HG03196 (cell line): ENCODE measurements around the gene TAAR1.
"Not testable (repeated sequence)": the region's sequence is repeated elsewhere in the genome, so short reads cannot be mapped to it uniquely, and the experiment has no call there.

Experiments used
- ATAC-seq: cut with Tn5 transposase; IDR thresholded peaks from one replicate; pipeline ENCODE4 v1.9.1; 2021; ENCODE audit not compliant: unreplicated experiment

TAAR1 gene

DNA sequence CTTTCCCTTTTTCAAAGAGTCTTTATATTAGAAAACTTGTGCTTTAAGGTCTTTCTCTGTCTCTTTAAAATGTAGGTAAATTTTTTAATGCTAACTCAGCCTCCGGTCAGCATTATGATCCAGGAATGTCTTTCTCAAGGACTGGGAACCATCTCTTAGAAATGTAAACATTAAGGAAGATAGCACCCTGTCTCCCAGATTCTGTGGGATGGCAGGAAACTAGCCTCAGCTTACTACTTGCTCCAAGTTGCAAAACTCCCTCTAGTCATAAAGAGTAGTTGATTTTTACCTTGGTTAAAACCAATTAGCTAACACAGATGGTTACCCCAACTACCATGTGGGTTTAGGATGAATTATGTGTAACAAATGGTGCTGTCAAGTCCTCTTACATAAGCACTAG, 4.7 kb upstream of the TAAR1 start:
- ATAC-seq = no peak

DNA sequence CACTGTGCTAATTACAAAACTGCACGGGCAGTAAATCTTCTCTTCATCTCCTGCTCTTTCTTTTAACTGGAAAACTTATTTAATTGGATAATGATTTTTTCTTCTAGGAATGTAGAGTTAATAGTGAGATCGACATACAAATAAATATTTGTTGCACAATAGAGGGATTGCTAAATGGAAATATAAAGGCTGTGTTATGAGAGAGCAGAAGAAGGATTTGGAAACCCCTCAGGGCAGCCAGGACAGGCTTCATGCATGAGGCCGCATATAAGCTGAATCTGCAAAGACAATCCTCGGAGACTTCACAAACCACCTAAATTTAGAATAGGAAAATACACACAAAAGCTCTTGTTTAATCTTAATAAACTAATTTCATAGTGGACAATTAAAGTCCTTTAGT, 2.9 kb upstream of the TAAR1 start:
- ATAC-seq = no peak

DNA sequence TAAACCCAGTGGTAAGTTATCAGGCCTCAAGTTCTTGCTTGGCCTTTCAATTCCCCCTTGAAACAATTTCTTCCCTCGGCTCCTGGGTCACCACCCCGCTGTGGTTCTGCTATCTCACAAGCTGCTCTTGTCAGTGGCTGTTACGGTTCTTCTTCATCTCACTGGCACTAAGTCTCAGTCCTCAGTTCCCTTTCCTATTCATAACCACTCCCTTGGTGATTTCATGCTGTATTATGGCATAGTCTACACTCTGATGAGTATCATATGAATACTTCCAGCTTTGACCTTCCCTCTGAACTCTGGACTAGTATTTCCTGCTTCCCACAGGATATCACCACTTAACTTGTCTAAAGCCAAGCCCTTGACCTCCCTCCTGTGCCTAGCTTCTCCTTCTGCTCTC, 7.9 kb downstream of the TAAR1 start:
- no peak for ATAC-seq

DNA sequence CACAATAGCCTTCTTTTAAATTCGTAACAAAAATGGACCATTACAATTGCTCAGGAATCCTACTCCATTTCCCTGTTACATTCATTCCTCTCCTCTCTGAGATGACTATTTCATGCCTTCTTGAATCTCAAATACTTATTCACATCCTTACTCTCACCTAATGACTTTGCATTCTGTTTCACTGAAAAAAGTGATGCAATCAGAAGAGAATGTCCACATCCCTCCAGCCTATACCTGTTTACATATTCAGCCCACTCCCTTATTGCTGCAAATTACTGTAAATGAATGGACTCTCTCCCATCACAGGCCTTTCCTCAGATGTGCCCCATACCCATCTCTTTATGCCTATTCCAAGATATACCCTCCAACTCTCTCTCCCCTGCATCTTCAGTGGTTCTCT, 8.6 kb downstream of the TAAR1 start:
- no peak for ATAC-seq

DNA sequence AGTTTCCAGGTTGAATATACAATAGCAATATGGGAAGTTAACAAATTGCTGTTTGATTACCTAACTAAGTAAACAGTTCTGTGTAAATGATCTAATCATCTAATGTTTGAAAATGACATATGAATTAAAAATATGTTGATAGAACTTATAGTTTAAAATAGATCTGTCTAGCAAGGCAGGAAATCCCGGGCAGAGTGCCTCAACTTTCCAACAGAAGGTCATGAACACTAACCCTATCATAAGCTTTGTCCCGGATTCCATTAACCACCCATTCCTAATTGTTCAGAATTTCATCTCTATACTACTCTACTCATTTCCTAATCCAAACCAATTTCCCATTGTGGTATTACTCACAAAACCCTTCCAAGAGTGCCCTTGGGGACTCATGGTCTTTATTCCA, 10.2 kb downstream of the TAAR1 start:
- ATAC-seq = no peak

DNA sequence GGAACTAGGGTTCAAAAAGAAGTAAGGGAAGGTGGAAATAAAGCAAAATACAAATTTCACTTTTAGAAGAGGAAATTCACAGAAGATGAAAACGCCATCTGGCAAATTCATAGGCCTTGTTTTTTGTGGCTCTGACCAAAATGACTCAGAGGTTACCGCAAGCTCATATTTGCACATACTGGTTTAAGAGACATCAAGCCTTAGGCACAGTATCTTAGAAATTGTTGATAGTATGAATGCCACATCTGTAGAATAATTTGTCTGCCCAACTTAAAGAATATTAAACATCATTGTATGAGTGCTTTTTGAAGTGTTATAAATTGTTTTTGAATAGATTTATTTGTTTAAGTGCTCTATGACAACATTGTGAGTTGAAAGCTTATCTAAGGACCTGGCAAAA, 10.6 kb downstream of the TAAR1 start:
- peak; percentile 79 for ATAC-seq

DNA sequence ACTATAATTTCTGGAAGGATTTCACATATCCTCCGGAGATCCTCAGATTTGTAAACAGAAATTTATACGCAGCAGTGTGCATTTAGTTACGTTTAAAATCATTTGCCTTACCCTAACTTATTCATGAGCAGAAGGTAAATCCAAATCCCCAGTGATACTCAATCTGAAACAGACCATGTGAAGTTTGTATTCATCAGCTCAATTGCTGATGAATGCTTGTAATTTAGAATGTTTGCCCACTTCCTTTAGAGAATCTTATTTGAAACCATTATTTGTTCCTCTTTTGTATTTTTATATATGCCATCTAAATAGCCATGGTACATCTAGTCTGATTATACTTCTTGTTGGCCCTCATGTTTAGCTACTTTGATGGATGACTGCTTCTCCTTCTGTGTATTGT, 15.4 kb downstream of the TAAR1 start:
- ATAC-seq = peak; percentile 70

DNA sequence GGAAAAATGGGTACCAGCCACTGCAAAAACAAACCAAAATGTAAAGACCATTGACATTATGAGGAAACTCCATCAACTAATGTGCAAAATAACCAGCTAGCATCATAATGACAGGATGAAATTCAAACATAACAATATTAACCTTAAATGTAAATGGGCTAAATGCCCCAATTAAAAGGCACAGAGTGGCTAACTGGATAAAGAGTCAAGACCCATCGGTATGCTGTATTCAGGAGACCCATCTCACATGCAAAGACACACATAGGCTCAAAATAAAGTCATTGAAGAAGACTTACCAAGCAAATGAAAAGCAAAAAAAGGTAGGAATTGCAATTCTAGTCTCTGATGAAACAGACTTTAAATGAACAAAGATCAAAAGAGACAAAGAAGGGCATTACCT, 21.8 kb downstream of the TAAR1 start:
- not testable (repeated sequence) for ATAC-seq

DNA sequence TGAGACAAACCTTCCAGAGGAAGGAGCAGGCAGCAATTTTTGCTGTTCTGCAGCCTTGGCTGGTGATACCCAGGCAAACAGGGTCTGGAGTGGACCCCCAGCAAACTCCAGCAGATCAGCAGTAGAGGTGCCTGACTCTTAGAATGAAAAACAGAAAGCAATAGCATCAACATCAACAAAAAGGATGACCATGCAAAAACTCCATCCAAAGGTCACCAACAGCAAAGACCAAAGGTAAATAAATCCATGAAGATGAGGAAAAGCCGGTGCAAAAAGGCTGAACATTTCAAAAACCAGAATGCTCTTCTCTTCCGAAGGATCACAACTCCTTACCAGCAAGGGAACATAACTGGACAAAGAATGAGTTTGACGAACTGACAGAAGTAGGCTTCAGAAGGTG, 23.1 kb downstream of the TAAR1 start:
- ATAC-seq = not testable (repeated sequence)

DNA sequence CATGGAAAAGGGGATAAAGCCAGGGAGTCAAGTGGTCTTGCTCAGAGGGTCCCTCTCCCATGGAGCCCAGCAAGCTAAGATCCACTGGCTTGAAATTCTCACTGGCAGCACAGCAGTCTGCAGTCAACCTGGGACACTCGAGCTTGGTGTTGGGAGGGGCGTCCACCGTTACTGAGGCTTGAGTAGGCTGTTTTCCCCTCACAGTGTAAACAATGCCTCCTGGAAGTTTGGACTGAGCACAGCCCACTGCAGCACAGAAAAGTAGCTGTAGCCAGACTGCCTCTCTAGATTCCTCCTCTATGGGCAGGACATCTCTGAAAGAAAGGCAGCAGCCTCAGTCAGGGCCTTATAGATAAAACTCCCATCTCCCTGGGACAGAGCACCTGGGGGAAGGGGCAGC, 23.7 kb downstream of the TAAR1 start:
- not testable (repeated sequence) for ATAC-seq

DNA sequence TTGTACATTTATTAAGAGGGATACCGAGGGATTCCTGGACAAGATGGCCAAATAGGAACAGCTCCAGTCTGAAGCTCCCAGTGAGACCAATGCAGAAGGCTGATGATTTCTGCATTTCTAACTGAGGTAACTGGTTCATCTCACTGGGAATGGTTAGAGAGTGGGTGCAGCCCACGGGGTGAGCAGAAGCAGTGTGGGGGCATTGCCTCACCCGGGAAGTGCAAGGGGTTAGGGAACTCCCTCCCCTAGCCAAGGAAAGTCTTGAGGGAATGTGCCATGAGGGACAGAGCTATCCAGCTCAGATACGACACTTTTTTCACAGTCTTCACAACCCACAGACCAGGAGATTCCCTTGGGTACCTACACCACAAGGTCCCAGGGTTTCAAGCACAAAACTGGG, 24.2 kb downstream of the TAAR1 start:
- no peak for ATAC-seq

DNA sequence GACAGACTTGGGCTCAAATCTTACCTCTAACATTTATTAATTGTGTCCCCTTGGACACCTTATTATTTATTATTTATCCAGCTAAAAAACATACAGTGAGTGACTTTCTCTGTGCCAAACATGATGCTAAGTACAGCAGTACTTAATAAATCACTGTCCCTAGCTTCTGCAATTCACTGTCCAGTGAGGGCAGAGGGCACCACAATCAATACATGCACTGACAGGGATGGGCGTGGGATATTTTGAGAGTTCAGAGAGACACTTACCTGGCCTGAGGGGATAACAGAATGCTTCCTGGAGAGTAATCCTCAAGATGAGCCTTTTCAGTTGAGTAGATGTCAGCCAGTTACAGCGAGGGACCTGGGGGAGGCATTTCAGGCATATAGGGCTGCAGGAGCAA, 25.6 kb downstream of the TAAR1 start:
- no peak for ATAC-seq

DNA sequence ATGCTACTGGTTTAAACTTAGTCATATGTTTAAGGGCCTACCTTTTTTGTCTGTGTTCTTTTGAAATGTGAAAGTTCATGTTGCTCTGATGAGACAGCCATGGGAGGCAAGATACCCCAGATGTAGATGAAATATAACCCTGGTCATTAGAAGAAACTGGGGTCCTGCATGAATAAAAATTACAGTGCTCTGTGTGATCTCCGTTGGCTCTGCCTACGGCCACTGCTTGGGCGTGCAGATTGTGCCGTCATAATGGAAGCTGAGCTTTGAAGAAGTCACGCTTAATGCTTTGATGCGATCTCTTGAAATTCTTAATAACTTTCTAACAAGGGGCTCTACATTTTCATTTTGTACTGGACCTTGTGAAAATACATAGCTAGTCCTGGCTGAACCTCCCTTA, 34.8 kb downstream of the TAAR1 start, which contains the start of gene TAAR2:
TSS of gene TAAR2 (minus strand) at position 101 of the 400 bp plus-strand sequence. CDS start at position 101, 0 bp downstream.
- ATAC-seq = no peak

DNA sequence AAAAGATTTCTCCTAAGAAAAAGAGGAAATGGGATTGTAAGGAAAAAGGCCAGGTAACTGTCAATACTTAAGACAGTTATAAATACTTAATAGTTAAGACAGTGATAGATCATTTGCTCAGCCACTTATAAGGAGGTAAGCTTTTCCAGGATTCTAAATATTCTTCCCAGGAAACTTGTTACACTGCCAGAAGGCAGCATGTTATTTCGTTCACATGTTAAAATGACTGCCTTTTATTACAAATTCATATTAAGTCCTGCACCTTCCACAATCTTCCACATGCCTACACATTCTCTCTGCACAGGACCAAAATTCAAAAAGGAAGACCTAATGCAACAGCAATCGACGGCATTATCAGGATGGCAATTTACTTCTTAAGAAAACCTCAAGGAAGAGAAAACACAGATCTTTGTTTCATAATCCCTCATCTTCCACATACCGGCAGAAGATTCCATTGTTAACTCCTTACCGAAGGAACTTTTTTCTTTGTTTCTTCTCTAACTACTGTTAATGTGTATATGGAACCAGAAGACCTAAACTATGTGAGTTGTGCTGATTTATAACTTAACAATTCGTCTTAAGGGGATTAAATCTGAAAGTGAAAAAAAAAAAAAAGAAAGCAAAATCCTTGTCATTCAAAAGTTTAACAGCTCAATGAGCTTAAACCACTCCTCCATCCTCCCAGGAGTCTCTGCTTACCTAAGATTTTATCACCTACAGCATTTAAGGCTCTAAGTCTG, 35.7 kb downstream of the TAAR1 start:
- ATAC-seq = no peak

DNA sequence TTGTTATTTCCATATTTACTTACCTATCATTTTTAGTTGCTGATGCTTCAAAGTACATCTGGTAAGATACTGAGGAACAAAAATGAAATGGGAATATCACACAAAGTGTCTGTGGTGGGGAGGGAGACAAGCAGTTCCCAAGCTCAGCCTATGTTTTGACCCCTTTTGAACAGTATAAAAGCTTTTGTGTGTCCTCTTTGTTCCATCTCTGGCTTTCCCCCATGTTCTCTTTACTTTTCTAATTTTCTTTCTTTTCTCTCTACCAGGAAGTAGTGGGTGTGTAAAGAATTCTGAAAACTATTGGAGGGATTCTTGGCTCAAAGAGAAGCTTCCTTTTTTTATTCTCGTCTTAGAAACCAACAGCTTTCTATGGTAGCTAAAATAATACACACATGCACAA, 42.3 kb downstream of the TAAR1 start:
- ATAC-seq = no peak

DNA sequence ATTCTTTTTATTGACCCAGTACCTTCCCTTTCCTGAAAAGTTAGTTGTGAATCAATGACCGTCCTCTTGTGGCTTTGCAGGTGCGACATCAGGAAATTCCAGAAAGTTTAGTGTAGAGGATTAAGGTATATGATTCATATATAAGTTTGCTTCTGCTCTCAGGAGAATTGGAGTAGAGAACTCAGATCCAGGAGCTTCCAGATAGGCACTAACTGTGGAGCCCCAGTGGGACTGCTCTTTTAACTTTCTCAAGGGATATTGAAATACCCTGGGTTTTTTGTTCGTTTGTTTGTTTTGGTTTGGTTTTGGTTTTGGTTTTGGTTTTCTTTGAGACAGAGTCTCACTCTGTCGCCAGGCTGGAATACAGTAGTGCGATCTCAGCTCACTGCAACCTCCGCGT, 44.4 kb downstream of the TAAR1 start:
- peak; percentile 54 for ATAC-seq

DNA sequence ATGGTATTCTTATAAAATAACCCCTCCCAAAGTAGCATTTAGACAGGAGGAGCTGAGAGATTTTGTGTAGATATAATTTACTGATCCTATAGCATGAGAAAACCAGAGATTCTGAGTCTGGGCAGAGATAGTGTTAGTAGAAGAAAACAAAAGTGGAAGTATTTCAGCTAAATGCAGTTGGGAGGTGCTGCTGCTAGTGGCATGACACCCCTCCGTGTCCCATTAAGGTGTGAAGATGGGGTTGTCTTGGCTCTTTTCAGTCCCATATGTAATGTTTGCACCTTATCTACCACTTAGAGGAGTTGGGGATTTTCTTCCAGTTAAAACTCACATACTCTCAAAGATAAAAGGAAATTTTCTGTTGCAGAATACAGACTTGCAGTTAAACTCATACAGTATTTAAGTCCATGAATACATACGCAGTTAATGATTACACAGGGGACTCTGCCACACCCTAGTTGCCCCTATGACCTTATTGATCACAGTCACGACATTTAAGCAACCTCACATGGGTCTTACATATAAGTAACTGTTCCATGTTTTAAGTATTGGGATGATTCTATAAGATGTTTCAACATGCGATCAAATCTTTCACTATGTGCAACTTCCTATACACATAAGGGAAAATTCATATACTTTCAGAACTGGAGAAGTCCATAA, 46.4 kb downstream of the TAAR1 start:
- ATAC-seq = peak; percentile 49

DNA sequence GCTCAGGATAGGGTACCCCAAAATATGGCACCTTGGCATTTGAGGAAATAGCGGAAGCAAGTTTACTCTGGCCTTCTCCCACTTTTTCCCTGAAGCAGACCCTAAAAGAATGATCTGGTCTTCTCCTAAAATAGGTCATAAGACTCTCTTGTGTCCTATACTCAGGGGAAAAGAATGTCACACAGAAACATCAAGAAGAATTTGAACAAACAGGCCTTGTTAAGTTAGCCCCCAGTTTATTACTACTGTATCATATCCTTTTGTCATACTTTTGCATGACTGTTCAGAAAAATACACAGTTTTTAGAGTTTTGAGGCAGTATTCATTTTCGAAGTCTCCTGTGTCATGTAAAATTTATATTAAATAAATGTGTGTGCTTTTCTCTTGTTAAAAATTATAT, 47.4 kb downstream of the TAAR1 start:
- ATAC-seq = no peak

DNA sequence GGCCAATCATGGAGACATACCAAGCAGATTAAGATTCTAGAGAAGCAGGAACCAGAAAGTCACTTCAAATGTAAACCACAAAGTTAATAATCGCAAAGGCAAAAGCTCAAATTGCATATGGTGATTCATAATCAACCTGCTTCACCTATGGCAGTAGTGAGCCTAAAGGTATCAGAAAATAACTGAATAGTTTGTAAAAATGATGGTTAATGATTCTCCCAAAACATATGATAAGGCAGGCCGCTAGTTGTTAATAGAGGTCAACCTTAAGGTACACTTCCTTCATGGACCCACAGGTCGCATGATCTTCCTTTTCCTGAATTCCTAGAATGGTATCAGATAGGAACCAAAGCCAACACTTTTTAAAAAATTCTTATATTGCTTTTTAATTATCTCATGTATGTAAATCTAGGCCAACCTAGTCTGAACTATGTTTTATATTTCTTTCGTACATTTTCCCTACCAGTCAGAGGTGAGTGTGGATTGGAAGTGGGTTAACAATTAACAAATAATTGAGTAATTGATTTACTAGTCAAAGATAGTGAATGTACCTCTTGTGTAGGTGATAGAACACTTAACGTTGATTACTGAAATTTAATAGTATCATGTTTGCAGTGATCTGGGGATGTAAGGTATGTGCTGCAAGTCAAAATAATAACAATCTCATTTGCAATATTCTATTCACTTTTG, 51.3 kb downstream of the TAAR1 start:
- peak; percentile 73 for ATAC-seq

DNA sequence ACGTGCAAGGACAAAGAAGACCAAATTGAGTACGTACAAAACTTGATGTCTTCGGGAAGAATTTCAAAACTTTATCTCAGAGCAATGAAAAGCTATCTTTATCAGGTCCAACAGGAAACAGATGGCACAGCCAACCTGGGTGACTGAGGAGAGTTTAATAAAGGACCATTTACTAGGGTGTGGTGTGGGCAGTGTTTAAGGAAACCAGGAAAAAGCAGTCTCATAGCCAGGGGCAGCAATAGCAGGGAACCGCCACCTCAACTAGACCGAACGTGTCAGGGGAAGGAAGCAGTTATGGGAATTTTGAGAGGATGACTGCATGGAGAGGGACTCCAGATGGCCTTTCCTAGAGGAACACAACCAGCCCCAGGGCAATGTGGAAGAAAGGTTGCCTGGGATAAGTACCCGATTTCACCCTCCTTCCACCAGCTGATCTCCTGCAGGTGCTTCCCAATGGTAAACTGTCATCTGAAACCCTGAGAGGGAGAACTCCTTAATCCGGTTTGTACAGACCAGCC, 54.3 kb downstream of the TAAR1 start:
- no peak for ATAC-seq

DNA sequence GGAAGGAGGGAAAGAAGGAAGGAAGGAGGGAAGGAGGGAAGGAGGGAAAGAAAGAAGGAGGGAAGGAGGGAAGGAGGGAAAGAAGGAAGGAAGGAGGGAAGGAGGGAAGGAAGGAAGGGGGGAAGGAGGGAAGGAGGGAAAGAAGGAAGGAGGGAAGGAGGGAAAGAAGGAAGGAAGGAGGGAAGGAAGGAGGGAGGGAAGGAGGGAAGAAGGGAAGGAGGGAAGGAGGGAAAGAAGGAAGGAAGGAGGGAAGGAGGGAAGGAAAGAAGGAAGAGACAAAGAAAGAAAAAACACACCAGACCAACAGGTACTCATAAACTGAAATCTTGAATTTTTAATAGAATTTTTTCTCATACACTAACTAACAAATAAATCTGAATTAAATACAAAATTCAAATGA, 58.1 kb downstream of the TAAR1 start:
- not testable (repeated sequence) for ATAC-seq

DNA sequence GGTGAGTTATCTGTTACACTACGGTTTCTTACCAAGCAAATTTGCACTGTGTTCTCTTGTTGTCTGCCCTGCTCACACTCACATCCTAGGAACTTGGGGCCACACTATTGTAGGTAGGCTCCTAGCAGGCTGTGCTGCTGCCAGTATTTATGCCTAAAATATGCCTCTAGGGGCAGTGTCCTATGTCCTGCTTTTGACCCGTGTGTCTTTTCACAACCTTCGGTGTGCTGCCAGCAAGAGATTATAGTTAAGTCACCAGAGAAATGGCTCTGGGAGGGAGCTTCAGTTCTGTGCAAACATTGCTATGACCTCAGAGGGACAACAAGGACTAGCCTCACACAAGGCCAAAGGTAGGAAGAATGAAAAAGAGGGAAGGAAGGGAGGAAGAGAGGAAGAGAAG, 60.5 kb downstream of the TAAR1 start:
- ATAC-seq = peak; percentile 67
